G401.6 (cell line): ENCODE measurements around the gene ESYT2.

Experiments used
- FAIRE-seq: peaks from 2 replicates; lab custom pipeline; 2012; peaks lifted over from hg19 to GRCh38; lab: Jason Lieb, UNC

Gene ESYT2

DNA sequence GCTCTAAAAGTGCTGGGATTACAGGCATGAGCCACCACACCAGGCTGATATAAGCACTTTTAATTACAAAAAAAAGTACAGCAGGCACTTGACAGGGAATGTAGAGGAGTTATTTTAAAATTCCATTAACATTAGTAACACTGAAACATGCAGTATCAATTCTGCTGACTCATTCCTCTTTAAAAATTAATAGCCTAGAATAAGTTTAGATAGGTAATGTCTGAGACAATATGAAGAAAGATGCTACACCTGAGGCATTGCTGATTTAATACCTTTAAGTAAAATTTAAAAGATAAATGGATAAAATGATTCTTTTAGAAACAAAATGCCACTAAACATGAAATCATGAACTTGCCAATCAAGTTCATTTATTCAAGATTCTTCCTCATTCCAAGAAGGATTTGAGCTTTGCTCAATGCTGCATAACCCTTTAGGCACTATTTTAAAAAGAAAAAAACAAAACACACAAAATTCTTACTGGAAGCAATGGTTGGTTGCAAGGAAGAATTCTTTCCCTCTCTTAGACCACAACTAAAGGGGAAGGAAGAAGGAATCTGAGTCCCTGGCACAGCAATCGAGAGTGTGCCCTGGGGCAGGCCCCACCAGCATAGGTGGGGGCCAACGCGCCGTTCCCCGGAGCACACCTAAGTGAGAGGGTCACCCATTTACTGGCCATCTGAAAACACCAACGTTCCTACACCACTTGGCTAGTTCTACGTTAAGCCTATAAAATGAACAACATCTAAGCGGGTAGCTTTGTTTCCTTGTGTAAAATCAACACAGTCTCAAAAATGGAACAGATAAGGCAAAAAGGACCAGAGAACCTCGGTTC is 26.6 kb downstream of the ESYT2 start:
- no peak for FAIRE-seq

DNA sequence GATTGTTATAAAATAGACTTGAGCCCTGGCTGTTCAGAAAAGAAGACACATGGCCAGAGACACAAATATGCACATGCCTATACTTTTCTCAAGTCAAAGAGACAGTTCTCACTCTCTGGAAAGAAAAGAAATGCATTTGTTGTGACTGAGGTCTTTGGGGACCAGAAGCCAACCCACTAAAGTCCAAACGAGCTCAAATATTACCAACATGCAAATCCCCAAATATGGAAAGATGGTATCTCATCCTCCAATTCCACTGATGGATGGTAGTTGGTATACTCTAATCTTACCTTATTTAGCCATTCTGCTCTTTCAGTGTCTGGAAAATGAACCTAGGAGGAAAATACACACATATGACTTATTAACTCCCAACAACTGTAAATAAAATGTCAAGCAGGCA is 30.6 kb downstream of the ESYT2 start:
- no peak for FAIRE-seq

GRCh38 chr7:158796667-158797066 is 32.6 kb downstream of the ESYT2 start:
- FAIRE-seq: no peak

DNA sequence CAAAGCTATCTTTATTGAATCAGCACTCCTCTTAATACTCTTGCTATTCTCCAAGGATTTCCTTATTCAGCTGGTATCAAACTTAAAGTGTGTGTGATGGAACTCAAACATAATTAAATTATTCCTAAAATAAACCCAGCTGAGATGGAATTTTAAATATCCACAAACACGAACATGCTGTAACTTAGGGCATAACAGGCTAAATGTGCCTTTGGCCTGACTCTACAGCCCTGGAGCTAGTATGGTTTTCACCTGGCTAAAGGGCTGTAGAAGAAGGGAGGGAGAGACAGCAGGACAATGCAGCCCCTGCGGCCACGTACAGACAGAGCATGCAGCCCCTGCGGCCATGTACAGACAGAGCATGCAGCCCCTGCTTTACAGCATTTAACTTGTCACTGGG is 34.0 kb downstream of the ESYT2 start:
- no peak for FAIRE-seq

- FAIRE-seq: no peak
Observed at GRCh38 chr7:158791107-158791506, 38.2 kb downstream of the ESYT2 start.

DNA sequence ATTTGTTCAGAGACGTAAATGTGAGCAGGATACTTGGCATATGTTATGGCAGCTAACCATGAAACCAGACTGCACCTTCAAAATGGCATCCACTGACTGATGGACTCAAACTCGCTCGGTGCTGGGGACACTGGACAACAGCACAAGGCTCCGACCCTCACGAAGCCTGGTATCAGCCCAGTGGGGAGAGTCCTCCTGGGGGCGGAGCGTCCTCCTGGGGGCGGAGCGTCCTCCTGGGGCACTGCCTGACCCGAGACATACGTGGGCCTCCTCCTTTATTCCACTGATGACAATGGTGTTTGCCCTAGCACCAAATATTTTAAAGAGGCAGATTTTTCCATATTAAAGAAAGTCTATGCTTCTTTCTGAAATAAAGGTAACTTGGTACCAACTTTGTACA is 39.5 kb downstream of the ESYT2 start:
- FAIRE-seq: no peak

DNA sequence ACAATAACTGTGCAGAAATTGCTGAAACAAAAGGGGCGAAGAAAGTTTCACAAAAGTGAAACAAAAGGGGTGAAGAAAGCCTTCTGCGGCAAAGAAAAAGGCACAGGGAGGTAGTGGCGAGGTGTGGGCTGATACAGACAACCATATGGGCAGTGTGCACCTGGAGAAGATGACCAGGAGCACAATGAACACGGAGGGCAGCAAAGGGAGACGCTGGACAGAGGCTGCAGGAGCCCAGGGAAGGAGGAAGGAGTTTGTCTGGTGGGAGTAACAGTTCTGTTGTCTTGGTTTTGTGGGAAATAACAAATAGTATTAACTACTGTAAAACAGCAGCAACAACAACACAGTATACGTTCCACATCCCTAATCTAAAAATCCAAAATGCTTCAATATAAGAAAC is 42.4 kb downstream of the ESYT2 start:
- no peak for FAIRE-seq

- FAIRE-seq: no peak
Observed at GRCh38 chr7:158784270-158784669, 45.0 kb downstream of the ESYT2 start.

DNA sequence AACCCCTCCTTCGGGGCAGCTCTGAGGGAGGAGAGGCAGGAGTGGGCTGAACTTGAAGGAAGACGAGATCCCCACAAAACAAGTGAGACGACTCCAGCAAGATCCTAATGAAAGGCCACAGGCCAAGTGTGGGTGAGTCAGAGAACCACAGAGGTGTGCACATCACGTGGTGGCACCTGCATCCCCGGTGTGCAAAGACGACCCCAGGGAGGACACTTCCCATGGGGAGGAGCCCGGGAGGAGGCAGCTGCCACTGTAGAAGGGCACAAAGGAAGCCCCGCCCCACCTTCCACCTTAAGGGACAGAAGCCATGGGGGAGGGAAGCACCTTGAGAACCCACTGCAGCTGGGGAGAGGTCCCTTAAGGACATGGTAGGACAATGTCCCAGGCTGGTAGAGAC is 45.7 kb downstream of the ESYT2 start:
- FAIRE-seq: no peak

GRCh38 chr7:158782761-158783401 is 46.4 kb downstream of the ESYT2 start:
- no peak for FAIRE-seq

DNA sequence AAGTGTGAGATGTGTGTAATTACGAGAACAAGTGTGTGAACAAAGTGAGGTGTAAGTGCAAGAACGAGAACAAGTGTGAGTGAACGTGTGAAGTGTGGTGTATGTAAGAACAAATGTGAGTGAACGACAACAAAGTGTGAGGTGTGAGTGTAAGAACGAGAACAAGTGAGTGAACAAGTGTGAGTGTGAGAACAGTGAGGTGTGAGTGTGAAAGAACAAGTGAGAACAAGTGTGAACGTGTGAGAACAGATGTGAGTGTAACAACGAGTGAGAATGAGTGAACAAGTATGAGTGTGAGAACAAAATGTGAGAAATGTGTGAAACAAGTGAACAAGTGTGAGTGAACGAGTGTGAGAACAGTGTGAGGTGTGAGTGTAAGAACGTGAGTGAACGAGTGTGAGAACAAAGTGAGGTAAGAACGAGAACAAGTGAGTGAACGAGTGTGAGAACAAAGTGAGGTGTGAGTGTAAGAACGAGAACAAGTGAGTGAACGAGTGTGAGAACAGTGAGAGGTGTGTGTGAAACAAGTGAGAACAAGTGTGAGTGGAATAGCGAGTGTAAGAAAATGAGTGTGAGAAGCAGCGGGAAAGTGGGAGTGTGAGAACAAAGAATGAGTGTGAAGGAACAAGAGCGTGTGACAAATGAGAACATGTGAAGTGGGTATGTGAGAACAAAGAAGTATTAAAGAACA is 47.2 kb downstream of the ESYT2 start:
- no peak for FAIRE-seq

GRCh38 chr7:158781217-158781973 is 47.9 kb downstream of the ESYT2 start:
- FAIRE-seq: no peak

GRCh38 chr7:158779061-158780000 is 50.0 kb downstream of the ESYT2 start:
- FAIRE-seq: no peak

- FAIRE-seq: no peak
Observed at GRCh38 chr7:158778471-158778870, 50.8 kb downstream of the ESYT2 start.

- FAIRE-seq: no peak
Observed at GRCh38 chr7:158777793-158778192, 51.5 kb downstream of the ESYT2 start.

DNA sequence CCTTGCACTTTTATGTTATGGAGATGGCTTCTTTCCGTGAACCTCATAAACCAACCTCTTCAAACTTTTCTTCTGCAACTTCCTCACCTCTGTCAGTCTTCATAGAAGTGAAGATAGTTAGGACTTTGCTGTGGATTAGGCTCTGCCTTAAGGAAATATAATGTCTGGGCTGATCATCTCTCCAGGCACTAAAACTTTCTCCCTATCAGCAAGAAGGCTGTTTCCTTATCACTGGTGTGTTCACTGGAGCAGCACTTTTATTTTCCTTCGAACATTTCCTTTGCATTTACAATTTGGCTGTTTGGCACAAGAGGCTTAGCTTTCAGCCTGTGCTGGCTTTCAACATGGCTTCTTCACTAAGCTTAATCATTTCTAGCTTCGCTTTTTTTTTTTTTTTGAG is 52.8 kb downstream of the ESYT2 start:
- FAIRE-seq: no peak

- no peak for FAIRE-seq
Observed at GRCh38 chr7:158774952-158775351, 54.4 kb downstream of the ESYT2 start.

DNA sequence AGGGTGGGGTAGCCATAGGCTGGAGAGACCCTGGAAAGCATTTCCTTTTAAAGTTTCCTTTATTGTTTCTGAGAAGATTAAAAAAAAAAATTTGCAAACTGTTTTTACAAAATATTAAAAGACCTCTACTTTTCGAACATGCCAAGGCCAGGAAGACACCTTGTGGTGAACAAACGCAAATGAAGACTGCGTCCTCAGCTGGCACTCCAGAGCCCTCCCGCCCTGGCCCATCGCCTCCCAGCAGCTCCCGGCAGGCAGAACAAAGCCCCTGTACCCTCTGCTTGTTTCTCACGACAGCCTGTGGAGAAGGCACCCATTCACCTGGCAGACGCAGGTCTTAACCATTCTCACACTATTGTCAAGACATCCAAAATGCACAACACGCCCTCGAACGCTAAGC is 56.4 kb downstream of the ESYT2 start:
- FAIRE-seq: no peak

DNA sequence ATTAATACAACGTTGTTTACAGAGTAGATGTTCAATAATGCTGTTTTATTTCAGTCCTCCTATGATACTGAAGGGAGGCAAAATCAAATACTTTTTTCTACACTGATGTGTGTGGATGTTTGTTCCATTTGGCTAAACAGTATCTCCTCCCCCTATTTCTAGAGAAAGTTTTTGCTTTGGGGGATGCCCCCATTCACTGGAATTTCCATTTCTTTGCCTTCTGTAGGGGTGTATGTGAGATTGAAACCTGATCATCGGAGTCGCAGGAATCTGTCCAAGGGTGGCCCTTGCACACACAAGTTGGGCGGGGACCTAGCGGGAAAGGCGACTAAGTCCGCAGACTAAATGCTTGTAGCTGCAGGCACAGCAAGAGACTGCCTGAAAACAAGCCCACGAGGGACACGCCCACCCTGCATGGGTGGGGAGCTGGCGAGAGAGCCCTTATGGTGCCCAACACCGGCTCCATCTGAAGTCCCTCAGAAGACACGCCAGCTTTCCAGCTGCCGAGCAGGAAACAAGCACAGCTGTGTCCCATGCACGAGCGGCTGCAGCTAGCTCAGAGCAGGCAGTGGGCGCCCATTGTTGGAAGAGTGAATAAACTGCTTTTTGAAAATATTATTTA is 58.0 kb downstream of the ESYT2 start:
- no peak for FAIRE-seq

- no peak for FAIRE-seq
Observed at GRCh38 chr7:158767707-158768106, 61.6 kb downstream of the ESYT2 start.
